Activated CD4-positive, alpha-beta T cell treated with anti-CD3 and anti-CD28 coated beads for 48 hours (primary cell): ENCODE measurements around the gene AP1S3.

ENCODE experiments used
- DNase-seq: peaks from one replicate; pipeline ENCODE4 v3.0.0-alpha.2; 2020

AP1S3 gene

DNA sequence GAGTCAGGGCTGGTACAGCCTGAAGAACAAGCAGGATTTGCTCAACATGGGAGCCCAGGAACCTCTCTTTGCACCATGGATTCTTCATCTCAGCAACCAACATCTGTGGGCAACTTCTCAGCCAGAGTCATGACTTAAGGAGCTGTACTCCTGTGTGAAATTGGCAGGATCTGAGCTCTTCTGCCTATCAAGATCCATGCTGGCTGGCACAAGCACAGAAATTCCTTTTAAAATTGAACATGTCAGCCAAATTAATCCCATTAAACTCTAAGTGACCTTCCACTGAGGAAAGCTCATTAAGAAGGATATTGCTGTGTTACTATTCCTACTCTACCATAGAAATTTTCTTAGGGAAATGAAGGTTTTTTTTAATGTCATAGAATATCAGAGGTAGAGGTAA is 124.7 kb downstream of the AP1S3 start:
- DNase-seq, result no peak

DNA sequence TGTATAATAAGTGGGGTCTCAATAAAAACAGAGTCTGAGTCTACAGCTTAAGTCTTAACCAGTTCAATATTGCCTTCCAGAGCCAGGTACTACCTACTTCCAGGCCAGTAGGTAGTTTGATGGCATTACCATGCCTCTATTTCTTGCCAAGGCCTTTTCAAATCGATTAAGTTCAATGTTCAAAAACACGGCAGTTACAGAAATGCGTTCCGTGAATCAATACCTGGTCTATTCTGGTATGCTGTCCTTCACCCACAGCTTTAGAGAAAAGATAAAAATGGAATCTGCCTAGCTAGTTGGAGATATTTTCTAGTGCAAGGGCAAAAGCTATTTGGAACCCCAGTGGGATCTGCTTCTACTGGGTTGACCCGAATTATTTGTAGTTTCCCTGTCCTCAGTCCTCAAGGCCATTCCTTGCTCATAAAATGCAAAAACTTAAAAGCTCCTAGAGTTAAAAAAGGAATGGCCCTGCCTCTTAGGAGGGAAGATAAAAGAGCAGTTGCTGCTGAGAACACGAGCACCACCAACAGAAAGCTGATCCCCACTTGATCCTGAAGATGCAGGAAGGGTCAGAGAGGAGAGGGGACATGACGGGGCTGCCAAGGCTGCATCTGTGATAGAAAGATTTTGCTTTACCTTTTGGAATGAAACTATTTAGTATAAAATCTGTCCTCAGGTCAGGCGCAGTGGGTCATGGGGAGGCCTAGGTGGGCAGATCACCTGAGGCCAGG is 125.6 kb downstream of the AP1S3 start:
- no peak for DNase-seq
